ENCODE measurements around the gene POLK. TPM values are rescaled to one million over a fixed set of nuclear protein-coding genes. Genes with fewer than 3 reads are reported as not detected.
"Not testable (repeated sequence)": the region's sequence is repeated elsewhere in the genome, so short reads cannot be mapped to it uniquely, and the experiment has no call there.

The POLK gene
- total RNA-seq, 4 donors from 2014 or later, result 23.9 to 35.8 (median 27.8) TPM

DNA sequence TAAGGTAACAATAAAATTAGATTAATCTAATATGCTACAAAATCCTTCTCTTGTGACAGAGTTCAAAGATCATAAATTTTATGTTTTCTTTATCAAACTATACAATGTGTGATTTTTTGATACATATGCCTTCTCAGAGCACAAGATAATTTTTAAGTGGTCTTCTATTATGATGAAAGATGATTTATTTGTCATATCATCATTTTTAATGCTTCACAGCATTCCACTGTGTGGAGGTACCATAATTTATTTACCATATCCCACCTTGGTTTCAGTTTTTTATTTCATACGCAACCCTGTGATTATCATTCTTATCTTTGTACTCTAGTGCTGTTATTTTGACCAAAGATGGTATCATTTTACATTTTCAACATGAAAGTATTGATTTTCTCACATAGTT, 41.7 kb downstream of the POLK start:
- H3K36me3 ChIP-seq, result peaks cover 0 to 29% of the 10 kb centered on the region in 2 donors
- no peak for TF ChIP-seq POLR2A (IDR thresholded peaks at IDR 0.05)
- TF ChIP-seq, protein P1, sequence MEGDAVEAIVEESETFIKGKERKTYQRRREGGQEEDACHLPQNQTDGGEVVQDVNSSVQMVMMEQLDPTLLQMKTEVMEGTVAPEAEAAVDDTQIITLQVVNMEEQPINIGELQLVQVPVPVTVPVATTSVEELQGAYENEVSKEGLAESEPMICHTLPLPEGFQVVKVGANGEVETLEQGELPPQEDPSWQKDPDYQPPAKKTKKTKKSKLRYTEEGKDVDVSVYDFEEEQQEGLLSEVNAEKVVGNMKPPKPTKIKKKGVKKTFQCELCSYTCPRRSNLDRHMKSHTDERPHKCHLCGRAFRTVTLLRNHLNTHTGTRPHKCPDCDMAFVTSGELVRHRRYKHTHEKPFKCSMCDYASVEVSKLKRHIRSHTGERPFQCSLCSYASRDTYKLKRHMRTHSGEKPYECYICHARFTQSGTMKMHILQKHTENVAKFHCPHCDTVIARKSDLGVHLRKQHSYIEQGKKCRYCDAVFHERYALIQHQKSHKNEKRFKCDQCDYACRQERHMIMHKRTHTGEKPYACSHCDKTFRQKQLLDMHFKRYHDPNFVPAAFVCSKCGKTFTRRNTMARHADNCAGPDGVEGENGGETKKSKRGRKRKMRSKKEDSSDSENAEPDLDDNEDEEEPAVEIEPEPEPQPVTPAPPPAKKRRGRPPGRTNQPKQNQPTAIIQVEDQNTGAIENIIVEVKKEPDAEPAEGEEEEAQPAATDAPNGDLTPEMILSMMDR (IDR thresholded peaks at IDR 0.05 in 4 of 5, conservative IDR thresholded peaks at IDR 0.05 in 1 of 5), result no peak
- no peaks in the 10 kb centered on the region for H3K9me3 ChIP-seq
- intact Hi-C loops (cut with DNase I; ENCODE audit: low total_unique reads), result no loop called here
- H3K4me3 ChIP-seq, result no peak overlapping the region
- in situ Hi-C loops (cut with MboI; ENCODE audit: low sequenced_read_pairs in 4 of 4), result no loop called here
- ATAC-seq, result no peak
- no peak overlapping the region for H3K27ac ChIP-seq
- H3K4me1 ChIP-seq, result no peaks in the 10 kb centered on the region
- H3K27me3 ChIP-seq, result no peaks in the 10 kb centered on the region
- no peak for DNase-seq

DNA sequence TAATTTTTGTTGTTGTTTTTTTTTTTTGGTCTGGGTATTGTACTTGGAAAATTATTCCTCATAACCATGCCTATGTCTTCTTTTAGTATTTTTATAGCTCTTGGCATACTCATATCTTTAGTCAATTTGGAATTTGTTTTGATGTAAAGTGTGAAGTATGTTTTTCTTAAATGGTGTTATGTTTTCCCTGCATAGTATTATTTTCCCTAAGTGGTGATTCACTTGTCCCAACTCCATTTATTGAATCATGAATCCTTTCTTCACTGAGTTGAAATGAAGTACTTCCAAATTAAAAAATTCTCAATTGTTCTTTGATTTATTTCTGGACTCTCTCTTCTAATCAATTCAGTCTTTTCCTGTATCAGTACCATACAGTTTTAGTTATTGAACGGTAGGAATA, 46.5 kb downstream of the POLK start:
- no peak for TF ChIP-seq POLR2A (IDR thresholded peaks at IDR 0.05)
- TF ChIP-seq, protein P1 (IDR thresholded peaks at IDR 0.05 in 4 of 5, conservative IDR thresholded peaks at IDR 0.05 in 1 of 5), result no peak
- peaks cover 0 to 18% of the 10 kb centered on the region in 2 donors for H3K36me3 ChIP-seq
- ATAC-seq (no peak), DNase-seq (no peak)
- no peak overlapping the region for H3K4me3 ChIP-seq
- no peaks in the 10 kb centered on the region for H3K27me3 ChIP-seq
- intact Hi-C loops (cut with DNase I; ENCODE audit: low total_unique reads) (no loop called here), in situ Hi-C loops (cut with MboI; ENCODE audit: low sequenced_read_pairs in 4 of 4) (no loop called here)
- H3K4me1 ChIP-seq, result peaks cover 0 to 4% of the 10 kb centered on the region in 2 donors
- peak overlapping the region in 2 of 4 donors; percentile 0 to 26 for H3K27ac ChIP-seq
- no peaks in the 10 kb centered on the region for H3K9me3 ChIP-seq

DNA sequence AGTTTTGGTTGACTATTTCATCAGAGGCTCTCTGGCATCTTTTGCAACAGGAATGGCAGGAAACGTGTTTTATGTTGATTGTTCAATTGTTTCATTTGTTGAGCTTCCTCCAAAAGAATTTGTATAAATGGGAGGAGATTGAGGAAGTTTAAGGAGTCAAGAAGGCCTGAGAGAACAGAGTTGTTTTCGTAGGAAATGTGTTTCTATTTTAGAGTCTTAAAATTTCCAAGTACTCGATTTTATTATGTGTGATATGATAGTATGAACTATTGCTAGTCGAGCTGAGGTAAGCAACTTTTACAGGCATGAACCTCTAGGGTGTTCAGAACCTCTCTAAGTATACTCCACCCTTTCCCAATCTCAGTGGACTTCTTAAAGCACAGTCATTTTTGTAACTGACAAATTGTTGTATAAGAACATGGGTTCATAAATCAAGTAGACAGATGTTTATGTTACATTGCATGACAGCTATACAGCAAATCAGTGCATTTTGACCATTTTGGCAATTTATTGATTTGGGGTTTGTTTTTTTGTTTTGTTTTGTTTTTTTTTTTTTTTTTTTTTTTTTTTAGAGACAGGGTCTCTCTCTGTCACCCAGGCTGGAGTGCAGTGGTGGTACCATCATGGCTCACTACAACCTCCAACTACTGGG, 47.4 kb downstream of the POLK start:
- no peak for DNase-seq
- H3K4me3 ChIP-seq, result no peak overlapping the region
- peaks cover 0 to 4% of the 10 kb centered on the region in 2 donors for H3K4me1 ChIP-seq
- H3K36me3 ChIP-seq, result peaks cover 0 to 12% of the 10 kb centered on the region in 2 donors
- intact Hi-C loops (cut with DNase I; ENCODE audit: low total_unique reads) (no loop called here), in situ Hi-C loops (cut with MboI; ENCODE audit: low sequenced_read_pairs in 4 of 4) (no loop called here)
- peak overlapping the region in 3 of 4 donors; percentile 13 to 67 (median 51) for H3K27ac ChIP-seq
- peak; percentile 41 to 45 for ATAC-seq
- H3K9me3 ChIP-seq, result no peaks in the 10 kb centered on the region
- no peaks in the 10 kb centered on the region for H3K27me3 ChIP-seq
- no peak for TF ChIP-seq POLR2A (IDR thresholded peaks at IDR 0.05)
- TF ChIP-seq, protein P1 (IDR thresholded peaks at IDR 0.05 in 4 of 5, conservative IDR thresholded peaks at IDR 0.05 in 1 of 5), result no peak

DNA sequence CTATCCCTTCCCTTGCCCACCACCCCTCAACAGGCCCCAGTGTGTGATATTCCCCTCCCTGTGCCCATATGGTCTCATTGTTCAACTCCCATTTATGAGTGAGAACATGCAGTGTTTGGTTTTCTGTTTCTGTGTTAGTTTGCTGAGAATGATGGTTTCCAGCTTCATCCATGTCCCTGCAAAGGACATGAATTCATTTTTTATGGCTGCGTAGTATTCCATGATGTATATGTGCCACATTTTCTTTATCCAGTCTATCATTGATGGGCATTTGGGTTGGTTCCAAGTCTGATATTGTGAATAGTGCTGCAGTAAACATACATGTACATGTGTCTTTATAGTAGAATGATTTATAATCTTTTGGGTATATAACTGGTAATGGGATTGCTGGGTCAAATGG, 49.0 kb downstream of the POLK start:
- DNase-seq; intact Hi-C loops (cut with DNase I; ENCODE audit: low total_unique reads): not testable (repeated sequence)

DNA sequence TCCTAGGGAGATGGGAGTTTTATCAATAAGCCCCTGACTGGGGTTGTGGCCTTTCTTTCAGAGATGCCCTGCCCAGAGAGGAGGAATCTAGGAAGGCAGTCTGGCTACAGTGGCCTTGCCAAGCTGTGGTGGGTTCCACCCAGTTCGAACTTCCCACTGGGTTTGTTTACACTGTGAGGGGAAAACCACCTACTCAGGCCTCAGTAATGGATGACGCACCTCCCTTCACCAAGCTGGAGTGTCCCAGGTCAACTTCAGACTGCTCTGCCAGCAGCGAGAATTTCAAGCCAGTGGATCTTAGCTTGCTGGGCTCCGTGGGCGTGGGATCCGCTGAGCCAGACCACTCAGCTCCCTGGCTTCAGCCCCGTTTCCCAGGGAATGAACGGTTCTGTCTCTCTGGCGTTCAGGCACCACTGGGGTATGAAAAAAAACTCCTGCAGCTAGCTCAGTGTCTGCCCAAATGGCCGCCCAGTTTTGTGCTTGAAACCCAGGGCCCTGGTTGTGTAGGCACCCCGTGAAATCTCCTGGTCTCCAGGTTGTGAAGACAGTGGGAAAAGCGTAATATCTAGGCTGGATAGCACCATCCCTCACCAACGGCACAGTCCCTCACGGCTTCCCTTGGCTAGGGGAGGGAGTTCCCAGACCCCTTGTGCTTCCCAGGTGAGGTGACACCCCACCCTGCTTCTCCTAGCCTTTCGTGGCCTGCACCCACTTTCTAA, 54.5 kb downstream of the POLK start:
- Histone ChIP-seq H3K27ac (peak overlapping the region in 3 of 4 donors; percentile 12 to 43 (median 14)), H3K4me1 (peaks cover 4 to 18% of the 10 kb centered on the region in 2 donors)
- H3K27me3 ChIP-seq; DNase-seq; intact Hi-C loops (cut with DNase I; ENCODE audit: low total_unique reads); H3K36me3 ChIP-seq; in situ Hi-C loops (cut with MboI; ENCODE audit: low sequenced_read_pairs in 4 of 4); H3K4me3 ChIP-seq; H3K9me3 ChIP-seq; ATAC-seq: not testable (repeated sequence)

More for the DNA sequence above, 49.0 kb downstream of the POLK start:
- in situ Hi-C loops (cut with MboI; ENCODE audit: low sequenced_read_pairs in 4 of 4); H3K9me3 ChIP-seq; H3K36me3 ChIP-seq; H3K27ac ChIP-seq; H3K4me1 ChIP-seq; H3K27me3 ChIP-seq; H3K4me3 ChIP-seq; ATAC-seq: not testable (repeated sequence)

Data from gastrocnemius medialis (tissue), 4 donors.